Prostate gland (tissue), 2 donors: ENCODE measurements around the gene KIF15. TPM values are rescaled to one million over a fixed set of nuclear protein-coding genes. Genes with fewer than 3 reads are reported as not detected.

Source experiments
- DNase-seq: peaks from one replicate; pipeline ENCODE4 v3.0.0-alpha.2; 2019; ENCODE audit warnings: low spot score
- H3K27ac ChIP-seq, 2 donors: fragments of 200-600 bp; sonication (generic); 2 replicates each; pipeline ENCODE4 v1.5.1; 2017 to 2019
- H3K27me3 ChIP-seq: fragments of 200-600 bp; sonication (generic); replicated peaks from 2 replicates; pipeline ENCODE4 v1.5.1; 2019; ENCODE audit not compliant: insufficient read depth
- H3K36me3 ChIP-seq, 2 donors: fragments of 200-600 bp; sonication (generic); 1 replicate in 1 of 2; 2 replicates in 1 of 2; pipeline versions ENCODE4 v1.5.1 to v1.8.1; 2017 to 2019
- H3K4me1 ChIP-seq: fragments of 200-600 bp; sonication (generic); replicated peaks from 2 replicates; pipeline ENCODE4 v1.5.1; 2019
- H3K4me3 ChIP-seq, 2 donors: fragments of 200-600 bp; sonication (generic); 2 replicates each; pipeline ENCODE4 v1.5.1; 2017 to 2019
- H3K9me3 ChIP-seq: fragments of 200-600 bp; sonication (generic); 2 replicates; pipeline ENCODE4 v1.5.1; 2017
- POLR2A ChIP-seq: fragments of 450-650 bp; IDR thresholded peaks from one replicate; pipeline ENCODE4 v1.6.1; 2016; ENCODE audit warnings: antibody characterized with exemption, mild to moderate bottlenecking
- POLR2AphosphoS5 ChIP-seq: sonication (generic); formaldehyde crosslinking; IDR thresholded peaks from one replicate; pipeline ENCODE4 v1.6.1; 2017; ENCODE audit warnings: antibody characterized with exemption
- WGBS: methylation state at CpG from one replicate; pipeline ENCODE4 v1.1.5; 2018; 5-methylcytosine and 5-hydroxymethylcytosine counted together
- intact Hi-C: fragments of 100-400 bp; cut with DNase I; formaldehyde crosslinking; loops from one replicate; pipeline ENCODE4 v1.14.2; 2022
- total RNA-seq, 2 donors: library from RNA; depleted of rRNA; stranded (reverse); fragments of >200 nt; gene quantifications; one replicate each; pipeline ENCODE4 v1.1.0, GENCODE V29; 2016
- TF ChIP-seq, protein P1 (sequence below), 4 experiments: fragments of 200-600 bp in 2 of 4; fragments of 450-650 bp in 2 of 4; sonication (generic) in 2 of 4; IDR thresholded peaks; 1 replicate in 3 of 4; 2 replicates in 1 of 4; pipeline ENCODE4 v1.5.1; 2016 to 2019; ENCODE audit warnings: antibody characterized with exemption in 4 of 4, mild to moderate bottlenecking in 2 of 4, moderate library complexity in 2 of 4

The KIF15 gene, protein sequence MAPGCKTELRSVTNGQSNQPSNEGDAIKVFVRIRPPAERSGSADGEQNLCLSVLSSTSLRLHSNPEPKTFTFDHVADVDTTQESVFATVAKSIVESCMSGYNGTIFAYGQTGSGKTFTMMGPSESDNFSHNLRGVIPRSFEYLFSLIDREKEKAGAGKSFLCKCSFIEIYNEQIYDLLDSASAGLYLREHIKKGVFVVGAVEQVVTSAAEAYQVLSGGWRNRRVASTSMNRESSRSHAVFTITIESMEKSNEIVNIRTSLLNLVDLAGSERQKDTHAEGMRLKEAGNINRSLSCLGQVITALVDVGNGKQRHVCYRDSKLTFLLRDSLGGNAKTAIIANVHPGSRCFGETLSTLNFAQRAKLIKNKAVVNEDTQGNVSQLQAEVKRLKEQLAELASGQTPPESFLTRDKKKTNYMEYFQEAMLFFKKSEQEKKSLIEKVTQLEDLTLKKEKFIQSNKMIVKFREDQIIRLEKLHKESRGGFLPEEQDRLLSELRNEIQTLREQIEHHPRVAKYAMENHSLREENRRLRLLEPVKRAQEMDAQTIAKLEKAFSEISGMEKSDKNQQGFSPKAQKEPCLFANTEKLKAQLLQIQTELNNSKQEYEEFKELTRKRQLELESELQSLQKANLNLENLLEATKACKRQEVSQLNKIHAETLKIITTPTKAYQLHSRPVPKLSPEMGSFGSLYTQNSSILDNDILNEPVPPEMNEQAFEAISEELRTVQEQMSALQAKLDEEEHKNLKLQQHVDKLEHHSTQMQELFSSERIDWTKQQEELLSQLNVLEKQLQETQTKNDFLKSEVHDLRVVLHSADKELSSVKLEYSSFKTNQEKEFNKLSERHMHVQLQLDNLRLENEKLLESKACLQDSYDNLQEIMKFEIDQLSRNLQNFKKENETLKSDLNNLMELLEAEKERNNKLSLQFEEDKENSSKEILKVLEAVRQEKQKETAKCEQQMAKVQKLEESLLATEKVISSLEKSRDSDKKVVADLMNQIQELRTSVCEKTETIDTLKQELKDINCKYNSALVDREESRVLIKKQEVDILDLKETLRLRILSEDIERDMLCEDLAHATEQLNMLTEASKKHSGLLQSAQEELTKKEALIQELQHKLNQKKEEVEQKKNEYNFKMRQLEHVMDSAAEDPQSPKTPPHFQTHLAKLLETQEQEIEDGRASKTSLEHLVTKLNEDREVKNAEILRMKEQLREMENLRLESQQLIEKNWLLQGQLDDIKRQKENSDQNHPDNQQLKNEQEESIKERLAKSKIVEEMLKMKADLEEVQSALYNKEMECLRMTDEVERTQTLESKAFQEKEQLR (N-terminal part only)
- 1 to 10 TPM in 1 of 2 donors, under 1 TPM in 1; 0.55 to 4.8 TPM for total RNA-seq

DNA sequence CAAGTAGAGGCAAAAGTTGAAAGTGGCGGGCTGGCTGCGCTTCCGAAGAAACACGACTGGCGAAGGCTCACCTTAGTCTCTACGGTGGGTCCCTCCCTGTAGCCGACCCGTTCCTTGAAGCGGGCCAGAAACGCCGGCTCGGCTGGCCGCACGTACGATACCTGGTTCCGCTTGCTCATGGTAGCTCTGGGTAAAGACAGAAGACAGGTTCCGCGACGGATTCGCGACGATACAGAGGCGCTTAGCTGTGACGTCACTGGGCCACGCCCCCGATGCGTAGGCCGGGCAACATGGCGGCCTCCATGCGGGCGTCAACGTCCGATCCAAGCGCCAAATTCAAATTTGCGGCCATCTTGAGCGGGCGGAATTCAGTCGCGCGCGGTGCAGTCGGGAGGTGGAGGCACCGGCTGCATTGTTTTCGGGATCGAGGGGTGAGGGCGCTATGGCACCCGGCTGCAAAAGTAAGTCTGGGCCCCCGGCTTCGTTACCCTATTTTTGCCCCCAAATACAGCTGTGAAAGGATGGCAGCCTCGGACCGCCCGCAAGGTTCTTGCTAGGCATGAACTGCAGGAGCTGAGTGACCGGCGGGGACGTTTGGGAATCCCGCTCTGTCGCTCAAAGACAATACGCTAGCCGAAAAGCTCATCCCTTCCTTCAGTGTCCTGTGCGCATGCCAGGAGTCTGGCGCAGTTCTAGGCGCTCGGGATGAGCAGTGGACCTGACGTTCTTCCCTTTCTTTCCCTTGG, at the start of gene KIF15, which contains the start of gene KIAA1143:
KIF15 (plus strand) TSS at position 371 of the 746 bp plus-strand sequence; CDS start at position 443, 72 bp downstream.
KIAA1143 (minus strand) TSS at position 196 of the 746 bp plus-strand sequence; CDS start at position 179, 17 bp downstream.
- no peaks in the 10 kb centered on the region for H3K27me3 ChIP-seq
- peak; percentile 98 for TF ChIP-seq POLR2AphosphoS5
- TF ChIP-seq, protein P1, sequence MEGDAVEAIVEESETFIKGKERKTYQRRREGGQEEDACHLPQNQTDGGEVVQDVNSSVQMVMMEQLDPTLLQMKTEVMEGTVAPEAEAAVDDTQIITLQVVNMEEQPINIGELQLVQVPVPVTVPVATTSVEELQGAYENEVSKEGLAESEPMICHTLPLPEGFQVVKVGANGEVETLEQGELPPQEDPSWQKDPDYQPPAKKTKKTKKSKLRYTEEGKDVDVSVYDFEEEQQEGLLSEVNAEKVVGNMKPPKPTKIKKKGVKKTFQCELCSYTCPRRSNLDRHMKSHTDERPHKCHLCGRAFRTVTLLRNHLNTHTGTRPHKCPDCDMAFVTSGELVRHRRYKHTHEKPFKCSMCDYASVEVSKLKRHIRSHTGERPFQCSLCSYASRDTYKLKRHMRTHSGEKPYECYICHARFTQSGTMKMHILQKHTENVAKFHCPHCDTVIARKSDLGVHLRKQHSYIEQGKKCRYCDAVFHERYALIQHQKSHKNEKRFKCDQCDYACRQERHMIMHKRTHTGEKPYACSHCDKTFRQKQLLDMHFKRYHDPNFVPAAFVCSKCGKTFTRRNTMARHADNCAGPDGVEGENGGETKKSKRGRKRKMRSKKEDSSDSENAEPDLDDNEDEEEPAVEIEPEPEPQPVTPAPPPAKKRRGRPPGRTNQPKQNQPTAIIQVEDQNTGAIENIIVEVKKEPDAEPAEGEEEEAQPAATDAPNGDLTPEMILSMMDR (IDR thresholded peaks at IDR 0.05), result peak in 2 of 4 experiments; percentile 14 to 27
- TF ChIP-seq POLR2A, result peak; percentile 33
- H3K4me3 ChIP-seq, result peak within 1 kb of the TSS; percentile 64 to 77
- H3K4me1 ChIP-seq, result peaks cover 3% of the 10 kb centered on the region
- H3K36me3 ChIP-seq, result no peaks in the 10 kb centered on the region
- intact Hi-C loops, result loop anchor here (5.0 to 10.0 kb wide), 2 partner anchors 49 to 103 kb away; partner anchors contain the start of genes TMEM42 and ZNF502
- DNase-seq, result peak; percentile 94
- no peaks in the 10 kb centered on the region for H3K9me3 ChIP-seq
- H3K27ac ChIP-seq, result peak within 1 kb of the TSS; percentile 63 to 71
- 2% methylated on average over 61 of the region's 64 CpGs for WGBS

DNA sequence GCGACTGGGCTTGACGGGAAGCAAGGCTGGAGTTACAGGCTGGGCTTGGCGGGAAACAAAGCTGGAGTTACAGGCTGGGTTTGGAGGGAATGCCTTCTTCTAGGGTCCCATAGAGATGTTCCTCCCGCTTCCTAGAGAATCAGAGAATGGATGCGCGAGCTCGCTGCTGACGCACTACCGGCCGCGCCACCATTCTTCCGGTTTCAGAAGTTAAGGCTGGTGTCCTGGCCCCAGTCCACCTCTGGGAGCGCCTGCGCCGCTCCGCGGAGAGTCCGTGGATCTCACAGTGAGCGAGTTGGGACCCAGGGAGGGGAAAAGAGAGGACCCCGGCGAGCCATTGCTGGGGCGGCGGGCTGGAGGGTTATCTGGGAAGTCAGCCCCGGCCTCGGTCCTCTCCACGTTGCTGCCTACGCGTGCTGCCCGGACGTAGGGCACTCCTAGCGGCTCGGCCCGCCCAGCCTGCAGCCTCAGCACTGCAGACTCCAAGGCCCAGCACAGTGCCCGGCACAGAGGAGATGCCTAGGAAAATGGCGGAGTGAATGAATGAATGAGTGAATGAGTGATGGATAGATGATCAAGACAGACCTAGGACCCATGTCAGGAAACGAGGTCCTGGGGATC, 49.0 kb upstream of the KIF15 start, which contains the start of gene ZNF502:
ZNF502 (plus strand) TSS at position 206 of the 621 bp plus-strand sequence. CDS start 7,602 bp downstream, outside the sequence.
- WGBS, result under 1% methylated on average over 36 of the region's 36 CpGs
- H3K27ac ChIP-seq, result peak within 1 kb of the TSS; percentile 53 to 75
- peak within 1 kb of the TSS; percentile 73 to 75 for H3K4me3 ChIP-seq
- H3K9me3 ChIP-seq, result no peaks in the 10 kb centered on the region
- H3K4me1 ChIP-seq, result no peaks in the 10 kb centered on the region
- TF ChIP-seq POLR2A, result no peak
- TF ChIP-seq, protein P1 (IDR thresholded peaks at IDR 0.05), result peak in 2 of 4 experiments; percentile 58 to 59
- TF ChIP-seq POLR2AphosphoS5, result peak; percentile 90
- H3K36me3 ChIP-seq, result no peaks in the 10 kb centered on the region
- peak; percentile 88 for DNase-seq
- H3K27me3 ChIP-seq, result no peaks in the 10 kb centered on the region
- intact Hi-C loops, result loop anchor here (1.0 to 10.0 kb wide), 4 partner anchors 17 to 388 kb away; partner anchors contain the start of genes KIAA1143, KIF15 and ZNF501

DNA sequence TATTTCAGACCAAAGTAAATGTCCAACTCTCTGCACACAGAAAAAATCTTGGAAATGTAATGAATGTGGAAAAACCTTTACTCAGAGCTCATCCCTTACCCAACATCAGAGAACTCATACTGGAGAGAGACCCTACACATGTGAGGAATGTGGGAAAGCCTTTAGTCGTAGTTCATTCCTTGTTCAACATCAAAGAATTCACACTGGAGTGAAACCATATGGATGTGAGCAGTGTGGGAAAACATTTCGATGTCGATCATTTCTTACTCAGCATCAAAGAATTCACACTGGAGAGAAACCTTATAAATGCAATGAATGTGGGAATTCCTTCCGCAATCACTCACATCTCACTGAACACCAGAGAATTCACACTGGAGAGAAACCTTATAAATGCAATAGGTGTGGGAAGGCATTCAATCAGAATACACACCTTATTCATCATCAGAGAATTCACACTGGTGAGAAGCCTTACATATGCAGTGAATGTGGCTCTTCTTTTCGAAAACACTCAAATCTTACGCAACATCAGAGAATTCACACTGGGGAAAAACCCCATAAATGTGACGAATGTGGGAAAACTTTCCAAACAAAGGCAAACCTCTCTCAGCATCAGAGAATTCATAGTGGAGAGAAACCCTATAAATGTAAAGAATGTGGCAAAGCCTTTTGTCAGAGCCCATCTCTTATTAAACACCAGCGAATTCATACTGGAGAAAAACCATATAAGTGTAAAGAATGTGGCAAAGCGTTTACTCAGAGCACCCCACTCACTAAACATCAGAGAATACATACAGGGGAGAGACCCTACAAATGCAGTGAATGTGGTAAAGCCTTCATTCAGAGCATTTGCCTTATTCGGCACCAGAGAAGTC, 40.1 kb upstream of the KIF15 start:
- intact Hi-C loops, result no loop called here
- DNase-seq, result no peak
- Histone ChIP-seq H3K4me3 (no peak overlapping the region), H3K27ac (no peak overlapping the region), H3K9me3 (peaks cover 6% of the 10 kb centered on the region), H3K36me3 (peaks cover 6 to 19% of the 10 kb centered on the region in 2 donors), H3K27me3 (no peaks in the 10 kb centered on the region), H3K4me1 (no peaks in the 10 kb centered on the region)
- 99% methylated on average over 10 of the region's 10 CpGs for WGBS
- TF ChIP-seq POLR2A, result no peak
- TF ChIP-seq POLR2AphosphoS5, result no peak
- TF ChIP-seq, protein P1 (IDR thresholded peaks at IDR 0.05), result no peak
